Parathyroid adenoma (tissue), 2 donors: Measurements from ENCODE around the gene TCHHL1.

Experiments
- H2AFZ ChIP-seq: fragments of 300-600 bp; sonication (generic); one replicate; pipeline ENCODE4 v1.7.0; 2017; ENCODE audit warnings: antibody characterized with exemption, mild to moderate bottlenecking
- H3K27ac ChIP-seq: fragments of 300-600 bp; sonication (generic); one replicate; pipeline ENCODE4 v1.7.0; 2017
- H3K27me3 ChIP-seq: fragments of 300-600 bp; sonication (generic); one replicate; pipeline ENCODE4 v1.7.0; 2017; ENCODE audit warnings: low read length; ENCODE audit not compliant: control insufficient read depth, insufficient read depth
- H3K36me3 ChIP-seq: fragments of 300-600 bp; sonication (generic); one replicate; pipeline ENCODE4 v1.7.0; 2017; ENCODE audit warnings: low read length; ENCODE audit not compliant: control insufficient read depth, insufficient read depth
- H3K4me1 ChIP-seq: fragments of 300-600 bp; sonication (generic); one replicate; pipeline ENCODE4 v1.7.0; 2017; ENCODE audit warnings: control low read depth
- H3K4me2 ChIP-seq: fragments of 300-600 bp; sonication (generic); one replicate; pipeline ENCODE4 v1.7.0; 2017; ENCODE audit warnings: low read length
- H3K4me3 ChIP-seq: fragments of 300-600 bp; sonication (generic); one replicate; pipeline ENCODE4 v1.7.0; 2017; ENCODE audit warnings: low read depth, low read length
- H3K79me2 ChIP-seq: fragments of 300-600 bp; sonication (generic); one replicate; pipeline ENCODE4 v1.7.0; 2017; ENCODE audit warnings: control low read depth
- H3K9ac ChIP-seq: fragments of 300-600 bp; sonication (generic); one replicate; pipeline ENCODE4 v1.7.0; 2017; ENCODE audit warnings: mild to moderate bottlenecking
- H3K9me3 ChIP-seq: fragments of 300-600 bp; sonication (generic); one replicate; pipeline ENCODE4 v1.7.0; 2017; ENCODE audit warnings: low read length; ENCODE audit not compliant: control insufficient read depth
- CTCF ChIP-seq: fragments of 300-600 bp; sonication (generic); IDR thresholded peaks from one replicate; pipeline ENCODE4 v1.7.0; 2017; ENCODE audit warnings: antibody characterized with exemption, mild to moderate bottlenecking
- donor health status: primary hyperparathyroidism.

TCHHL1 gene

GRCh38 chr1:152078831-152079441, 9.9 kb downstream of the TCHHL1 start:
- Histone ChIP-seq H3K27me3 (no peaks in the 10 kb centered on the region), H3K4me2 (no peak overlapping the region), H3K9me3 (no peaks in the 10 kb centered on the region), H3K9ac (no peak overlapping the region), H3K27ac (no peak overlapping the region), H3K79me2 (no peaks in the 10 kb centered on the region), H2AFZ (no peak overlapping the region), H3K4me3 (no peak overlapping the region), H3K36me3 (no peaks in the 10 kb centered on the region), H3K4me1 (no peaks in the 10 kb centered on the region)
- no peak for TF ChIP-seq CTCF

- Histone ChIP-seq H3K4me2 (no peak overlapping the region), H3K36me3 (no peaks in the 10 kb centered on the region), H3K27me3 (no peaks in the 10 kb centered on the region), H3K9me3 (no peaks in the 10 kb centered on the region), H3K4me3 (no peak overlapping the region), H3K27ac (no peak overlapping the region), H2AFZ (no peak overlapping the region), H3K4me1 (no peaks in the 10 kb centered on the region), H3K9ac (no peak overlapping the region), H3K79me2 (no peaks in the 10 kb centered on the region)
- TF ChIP-seq CTCF, result no peak
Measured at GRCh38 chr1:152072311-152072710, 16.6 kb downstream of the TCHHL1 start.

GRCh38 chr1:152071123-152071522, 17.7 kb downstream of the TCHHL1 start:
- Histone ChIP-seq H3K4me3 (no peak overlapping the region), H3K27me3 (no peaks in the 10 kb centered on the region), H3K27ac (no peak overlapping the region), H2AFZ (no peak overlapping the region), H3K9me3 (no peaks in the 10 kb centered on the region), H3K36me3 (no peaks in the 10 kb centered on the region), H3K79me2 (no peaks in the 10 kb centered on the region), H3K9ac (no peak overlapping the region), H3K4me2 (no peak overlapping the region), H3K4me1 (no peaks in the 10 kb centered on the region)
- TF ChIP-seq CTCF, result no peak

- Histone ChIP-seq H3K79me2 (no peaks in the 10 kb centered on the region), H3K27ac (no peak overlapping the region), H3K4me2 (no peak overlapping the region), H3K9me3 (no peaks in the 10 kb centered on the region), H3K9ac (no peak overlapping the region), H2AFZ (no peak overlapping the region), H3K27me3 (no peaks in the 10 kb centered on the region), H3K4me1 (no peaks in the 10 kb centered on the region), H3K4me3 (no peak overlapping the region), H3K36me3 (no peaks in the 10 kb centered on the region)
- no peak for TF ChIP-seq CTCF
Measured at GRCh38 chr1:152067929-152068328, 20.9 kb downstream of the TCHHL1 start.

GRCh38 chr1:152067150-152067549, 21.7 kb downstream of the TCHHL1 start:
- no peak for TF ChIP-seq CTCF
- no peak overlapping the region for H3K9ac ChIP-seq
- H3K4me2 ChIP-seq, result no peak overlapping the region
- no peak overlapping the region for H3K4me3 ChIP-seq
- H3K27ac ChIP-seq, result no peak overlapping the region
- no peak overlapping the region for H2AFZ ChIP-seq
- no peaks in the 10 kb centered on the region for H3K79me2 ChIP-seq
- H3K9me3 ChIP-seq, result no peaks in the 10 kb centered on the region
- no peaks in the 10 kb centered on the region for H3K4me1 ChIP-seq
- no peaks in the 10 kb centered on the region for H3K27me3 ChIP-seq
- no peaks in the 10 kb centered on the region for H3K36me3 ChIP-seq
